DND-41 (cell line): Measurements from ENCODE around the gene ANKS1B.
"Not testable (repeated sequence)": the region's sequence is repeated elsewhere in the genome, so short reads cannot be mapped to it uniquely, and the experiment has no call there.

Source experiments
- ATAC-seq: fragments of 200-7000 bp; cut with Tn5 transposase; 3 replicates; pipeline ENCODE4 v1.9.1; 2021; ENCODE audit warnings: low read depth; ENCODE audit not compliant: insufficient read depth
- DNase-seq: peaks from one replicate; pipeline ENCODE4 v3.0.0-alpha.2; 2020
- H2AFZ ChIP-seq: 2 replicates; pipeline ENCODE4 v1.6.0; 2012; ENCODE audit warnings: low read depth, low read length
- H3K27ac ChIP-seq: 2 replicates; pipeline ENCODE4 v1.5.1; 2012; ENCODE audit warnings: low read length, inconsistent platforms
- H3K27me3 ChIP-seq: fragments of 200-600 bp; sonication (generic); 2 replicates; pipeline ENCODE4 v1.6.0; 2012; ENCODE audit warnings: low read length, mild to moderate bottlenecking, inconsistent platforms; ENCODE audit not compliant: insufficient read depth, poor library complexity
- H3K36me3 ChIP-seq: 2 replicates; pipeline ENCODE4 v1.5.1; 2012; ENCODE audit warnings: low read length, inconsistent platforms; ENCODE audit not compliant: insufficient read depth
- H3K4me1 ChIP-seq: 2 replicates; pipeline ENCODE4 v1.5.1; 2012; ENCODE audit warnings: mild to moderate bottlenecking, low read length; ENCODE audit not compliant: insufficient read depth
- H3K4me2 ChIP-seq: 2 replicates; pipeline ENCODE4 v1.6.0; 2012; ENCODE audit warnings: mild to moderate bottlenecking, moderate library complexity, low read length, inconsistent platforms; ENCODE audit not compliant: insufficient read depth
- H3K4me3 ChIP-seq, 2 experiments: fragments of 200-600 bp in 1 of 2; shearing (Covaris generic) in 1 of 2; 2 replicates each; pipeline ENCODE4 v1.5.1; 2012 to 2016; ENCODE audit warnings: inconsistent platforms in 2 of 2, low read length in 2 of 2, mild to moderate bottlenecking in 2 of 2, low read depth in 1 of 2, moderate library complexity in 1 of 2
- H3K79me2 ChIP-seq: 2 replicates; pipeline ENCODE4 v1.6.0; 2012; ENCODE audit warnings: low read length, inconsistent platforms; ENCODE audit not compliant: insufficient read depth
- H3K9ac ChIP-seq: 2 replicates; pipeline ENCODE4 v1.6.0; 2012; ENCODE audit warnings: low read depth, mild to moderate bottlenecking, inconsistent platforms, low read length, moderate library complexity
- H3K9me3 ChIP-seq: 2 replicates; pipeline ENCODE4 v1.5.1; 2012; ENCODE audit warnings: low read length, moderate library complexity, mild to moderate bottlenecking, inconsistent platforms; ENCODE audit not compliant: insufficient read depth, severe bottlenecking
- H4K20me1 ChIP-seq: 2 replicates; pipeline ENCODE4 v1.6.0; 2012; ENCODE audit warnings: low read length; ENCODE audit not compliant: insufficient read depth
- EZH2 ChIP-seq: IDR thresholded peaks from 3 replicates; pipeline ENCODE4 v1.6.1; 2012; ENCODE audit warnings: borderline replicate concordance, low read depth, mild to moderate bottlenecking, moderate library complexity, low read length, inconsistent platforms; ENCODE audit not compliant: severe bottlenecking
- TF ChIP-seq, protein P1 (sequence below): IDR thresholded peaks from 2 replicates; pipeline ENCODE4 v1.5.1; 2012; ENCODE audit warnings: borderline replicate concordance, low read length, moderate library complexity, mild to moderate bottlenecking; ENCODE audit not compliant: poor library complexity, severe bottlenecking; ENCODE audit errors: extremely low read depth

The ANKS1B gene

DNA sequence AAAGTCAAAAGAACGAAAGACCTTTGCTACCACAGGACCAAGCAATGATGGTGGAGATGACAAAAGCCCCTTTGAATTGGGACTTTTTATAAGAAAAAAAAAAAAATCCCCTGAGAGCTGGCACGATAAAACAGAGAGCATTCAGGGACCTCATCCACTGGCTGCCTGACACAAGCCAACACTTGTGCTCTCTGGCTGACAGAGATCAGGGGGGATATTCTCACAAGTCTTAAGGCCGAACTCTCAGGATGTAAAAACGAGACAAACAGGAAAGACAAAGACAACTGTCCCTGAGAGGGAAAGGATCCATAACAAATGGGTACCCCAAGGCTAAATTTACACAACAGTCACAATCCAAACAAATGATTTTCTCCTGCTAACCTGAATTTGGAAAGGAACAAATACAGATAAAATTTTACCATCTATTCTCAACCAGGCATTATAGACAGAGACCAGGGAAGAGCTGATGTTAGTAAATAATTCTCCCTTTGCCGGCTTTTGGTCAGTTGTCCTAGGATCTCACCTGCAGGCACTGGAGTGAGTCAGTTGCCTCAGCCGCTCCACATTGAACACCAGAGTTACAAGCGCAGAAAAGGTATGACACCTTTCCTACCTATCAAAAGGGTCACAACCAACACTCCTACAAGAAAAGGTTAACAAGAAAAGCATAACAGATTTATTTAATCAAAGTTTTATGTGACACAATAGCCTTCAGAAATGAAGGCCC is 375.1 kb downstream of the ANKS1B start:
- Histone ChIP-seq H3K9me3 (no peaks in the 10 kb centered on the region), H3K4me2 (no peak overlapping the region), H3K36me3 (no peaks in the 10 kb centered on the region), H3K27ac (no peak overlapping the region), H3K9ac (no peak overlapping the region), H3K79me2 (no peaks in the 10 kb centered on the region), H2AFZ (no peak overlapping the region), H3K4me1 (no peaks in the 10 kb centered on the region), H3K4me3 (no peak overlapping the region), H4K20me1 (no peaks in the 10 kb centered on the region), H3K27me3 (no peaks in the 10 kb centered on the region)
- no peak for ATAC-seq
- no peak for DNase-seq
- TF ChIP-seq, protein P1, sequence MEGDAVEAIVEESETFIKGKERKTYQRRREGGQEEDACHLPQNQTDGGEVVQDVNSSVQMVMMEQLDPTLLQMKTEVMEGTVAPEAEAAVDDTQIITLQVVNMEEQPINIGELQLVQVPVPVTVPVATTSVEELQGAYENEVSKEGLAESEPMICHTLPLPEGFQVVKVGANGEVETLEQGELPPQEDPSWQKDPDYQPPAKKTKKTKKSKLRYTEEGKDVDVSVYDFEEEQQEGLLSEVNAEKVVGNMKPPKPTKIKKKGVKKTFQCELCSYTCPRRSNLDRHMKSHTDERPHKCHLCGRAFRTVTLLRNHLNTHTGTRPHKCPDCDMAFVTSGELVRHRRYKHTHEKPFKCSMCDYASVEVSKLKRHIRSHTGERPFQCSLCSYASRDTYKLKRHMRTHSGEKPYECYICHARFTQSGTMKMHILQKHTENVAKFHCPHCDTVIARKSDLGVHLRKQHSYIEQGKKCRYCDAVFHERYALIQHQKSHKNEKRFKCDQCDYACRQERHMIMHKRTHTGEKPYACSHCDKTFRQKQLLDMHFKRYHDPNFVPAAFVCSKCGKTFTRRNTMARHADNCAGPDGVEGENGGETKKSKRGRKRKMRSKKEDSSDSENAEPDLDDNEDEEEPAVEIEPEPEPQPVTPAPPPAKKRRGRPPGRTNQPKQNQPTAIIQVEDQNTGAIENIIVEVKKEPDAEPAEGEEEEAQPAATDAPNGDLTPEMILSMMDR, result no peak
- TF ChIP-seq EZH2, result no peak

DNA sequence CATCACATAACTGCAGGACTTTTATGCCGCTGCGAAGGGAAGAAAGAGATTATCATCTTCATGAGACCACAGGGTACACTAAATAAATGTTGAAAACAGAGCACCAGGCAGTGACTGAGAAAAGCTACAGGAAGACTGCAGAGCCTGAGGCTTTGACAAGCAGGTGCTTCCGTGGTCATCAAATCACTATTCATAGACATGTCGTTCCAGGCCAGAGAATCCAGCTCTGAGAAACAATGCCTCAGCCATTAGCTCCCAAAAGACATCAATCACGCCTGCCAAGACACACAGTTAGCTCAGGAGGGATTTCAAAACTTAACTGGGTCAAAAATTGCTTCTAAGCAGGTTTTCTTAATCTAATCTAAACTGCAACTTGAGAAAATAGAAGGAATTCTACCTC is 384.3 kb downstream of the ANKS1B start:
- no peaks in the 10 kb centered on the region for H3K79me2 ChIP-seq
- no peak for DNase-seq
- H3K9ac ChIP-seq, result no peak overlapping the region
- H2AFZ ChIP-seq, result no peak overlapping the region
- no peaks in the 10 kb centered on the region for H4K20me1 ChIP-seq
- no peak overlapping the region for H3K4me3 ChIP-seq
- ATAC-seq, result no peak
- no peaks in the 10 kb centered on the region for H3K27me3 ChIP-seq
- no peak overlapping the region for H3K27ac ChIP-seq
- no peak for TF ChIP-seq EZH2
- TF ChIP-seq, protein P1, result no peak
- H3K4me2 ChIP-seq, result no peak overlapping the region
- no peaks in the 10 kb centered on the region for H3K9me3 ChIP-seq
- H3K36me3 ChIP-seq, result no peaks in the 10 kb centered on the region
- no peaks in the 10 kb centered on the region for H3K4me1 ChIP-seq

DNA sequence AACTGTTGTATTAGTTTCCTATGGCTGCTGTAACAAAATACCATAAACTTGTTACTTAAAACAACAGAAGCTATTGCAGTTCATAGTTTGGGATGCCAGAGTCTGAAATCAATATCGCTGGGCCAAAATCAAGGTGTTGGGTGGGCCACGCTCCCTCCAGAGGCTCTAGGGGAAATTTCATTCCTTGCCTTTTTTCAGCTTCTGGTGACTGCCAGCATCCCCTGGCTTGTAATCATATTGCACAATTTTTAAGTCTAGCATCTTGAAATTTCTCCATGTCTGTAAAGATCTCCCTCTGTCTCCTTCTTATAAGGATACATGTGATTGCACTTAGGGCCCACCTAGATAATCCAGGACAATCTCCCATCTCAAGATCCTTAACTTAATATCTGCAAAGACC is 386.0 kb downstream of the ANKS1B start:
- Histone ChIP-seq H3K4me3 (no peak overlapping the region), H3K9ac (no peak overlapping the region), H3K36me3 (no peaks in the 10 kb centered on the region), H3K27ac (no peak overlapping the region), H2AFZ (no peak overlapping the region), H3K27me3 (no peaks in the 10 kb centered on the region), H3K4me2 (no peak overlapping the region), H3K79me2 (no peaks in the 10 kb centered on the region), H3K4me1 (no peaks in the 10 kb centered on the region), H3K9me3 (no peaks in the 10 kb centered on the region), H4K20me1 (no peaks in the 10 kb centered on the region)
- ATAC-seq (no peak), DNase-seq (no peak)
- TF ChIP-seq EZH2, result no peak
- TF ChIP-seq, protein P1, result no peak

DNA sequence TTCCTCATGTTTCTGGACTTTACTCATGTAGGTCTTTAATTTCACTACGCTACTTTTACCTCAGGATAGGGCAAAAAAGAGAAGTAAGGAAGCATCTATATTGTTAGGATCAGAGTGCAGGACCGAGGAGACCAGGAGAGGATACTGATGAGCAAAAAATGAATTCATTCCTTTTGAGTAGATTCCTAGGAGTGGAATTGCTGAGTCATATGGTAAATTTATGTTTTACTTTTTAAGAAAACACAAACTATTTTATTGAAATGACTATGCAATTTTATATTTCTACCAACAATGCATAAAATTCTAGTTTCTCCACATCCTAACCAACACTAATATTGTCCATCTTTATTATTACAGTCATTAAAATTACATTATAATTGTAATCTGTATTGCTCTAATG is 388.0 kb downstream of the ANKS1B start:
- Histone ChIP-seq H3K9ac (no peak overlapping the region), H3K27ac (no peak overlapping the region), H3K36me3 (no peaks in the 10 kb centered on the region), H3K4me2 (no peak overlapping the region), H2AFZ (no peak overlapping the region), H3K4me1 (no peaks in the 10 kb centered on the region), H3K9me3 (no peaks in the 10 kb centered on the region), H4K20me1 (no peaks in the 10 kb centered on the region), H3K27me3 (no peaks in the 10 kb centered on the region), H3K79me2 (no peaks in the 10 kb centered on the region), H3K4me3 (no peak overlapping the region)
- no peak for TF ChIP-seq EZH2
- TF ChIP-seq, protein P1, result no peak
- DNase-seq, result no peak
- no peak for ATAC-seq

DNA sequence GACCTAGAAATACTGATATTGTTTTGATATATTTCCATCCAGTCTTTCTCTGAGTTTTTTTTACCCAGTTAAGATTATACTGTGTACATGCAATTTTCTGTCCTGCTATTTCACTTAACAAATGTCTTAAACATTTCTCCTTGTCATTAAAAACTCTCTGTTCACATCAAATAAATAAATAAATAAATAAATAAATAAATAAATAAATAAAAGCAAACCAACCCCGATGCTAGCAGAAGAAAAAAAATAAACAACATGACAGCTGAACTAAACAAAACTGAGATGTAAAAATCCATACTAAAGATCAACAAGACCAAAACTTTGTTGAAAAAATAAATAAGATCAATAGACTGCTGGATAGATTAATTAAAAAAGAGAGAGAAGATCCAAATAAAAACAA is 407.6 kb downstream of the ANKS1B start:
- H3K27ac ChIP-seq, ATAC-seq, H3K4me2 ChIP-seq, H3K4me1 ChIP-seq, DNase-seq, H3K36me3 ChIP-seq, H3K9ac ChIP-seq, H4K20me1 ChIP-seq, H3K79me2 ChIP-seq, H3K9me3 ChIP-seq, H3K27me3 ChIP-seq, H3K4me3 ChIP-seq, H2AFZ ChIP-seq: not testable (repeated sequence)
